COLO829 (cell line): ENCODE measurements around the gene SPEF1.

Experiments used
- DNase-seq: peaks from one replicate; pipeline ENCODE4 v3.0.0; 2012; ENCODE audit warnings: low spot score

SPEF1 gene

DNA sequence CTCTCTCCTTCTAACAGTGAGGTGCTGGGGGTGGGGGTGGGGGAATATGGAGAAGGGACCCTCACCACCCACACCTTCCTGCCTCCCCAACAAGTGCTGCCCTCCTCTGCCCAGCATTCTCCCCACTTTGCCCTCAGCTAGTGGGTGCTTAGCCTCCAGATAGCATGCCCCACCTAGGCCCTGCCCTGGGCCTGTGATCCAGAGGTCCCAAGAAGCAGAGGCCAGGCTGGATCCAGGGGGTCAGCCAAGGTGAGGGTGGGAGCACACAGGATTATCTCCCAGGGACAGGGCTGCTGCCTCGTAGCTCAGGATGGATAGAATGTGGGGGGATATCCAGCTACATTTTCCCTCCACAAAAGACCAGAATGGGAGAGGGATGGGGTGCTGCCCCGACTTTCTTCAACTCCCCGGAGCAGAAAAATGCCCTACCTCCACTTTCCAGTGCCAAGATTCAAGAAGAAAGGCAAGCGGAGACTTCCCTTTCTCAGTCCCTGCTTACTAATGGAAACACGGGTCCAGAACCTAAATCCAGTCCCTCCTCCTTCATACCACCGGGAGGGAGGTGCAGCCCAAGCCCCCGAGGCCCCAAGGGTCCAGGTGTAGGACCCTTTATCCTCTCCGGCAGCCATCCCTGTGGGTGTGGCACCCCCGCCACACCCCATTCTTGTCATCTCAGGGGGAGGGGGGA lies 14.7 kb downstream of the SPEF1 start:
- DNase-seq = no peak

DNA sequence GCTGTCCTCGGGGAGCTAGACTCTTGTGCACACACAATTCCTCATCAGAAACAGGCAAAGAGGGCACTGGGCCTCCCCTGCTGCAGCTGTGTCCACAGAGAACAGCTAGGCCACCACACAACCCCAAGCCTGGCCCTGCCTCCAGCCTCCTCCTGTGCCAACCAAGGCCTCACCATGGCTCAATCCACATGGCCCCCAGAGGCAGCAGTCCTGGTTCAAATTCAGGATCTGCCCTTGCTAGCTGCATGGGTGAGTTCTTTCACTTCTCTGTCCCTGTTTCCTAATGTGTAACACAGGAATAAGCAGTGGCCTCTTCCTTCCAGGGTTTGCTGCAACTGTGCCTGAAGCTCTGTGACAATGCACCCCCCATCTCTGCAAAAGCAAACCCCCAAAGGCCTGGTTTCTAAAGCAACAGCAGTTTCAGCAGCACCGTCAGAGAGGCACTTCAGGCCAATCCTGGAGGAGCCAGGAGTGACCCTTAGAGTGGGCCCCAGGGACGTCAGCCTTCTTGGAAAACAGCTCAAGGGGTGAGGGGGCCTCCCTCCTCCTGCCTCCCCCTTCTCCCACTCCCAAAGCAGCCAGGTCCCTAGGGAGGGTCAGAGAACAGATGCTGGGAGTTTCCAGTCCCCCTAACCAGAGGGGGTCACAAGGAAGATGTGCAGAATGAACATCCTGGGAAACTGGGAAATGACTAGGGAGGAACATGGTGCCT lies 15.9 kb downstream of the SPEF1 start:
- no peak for DNase-seq

DNA sequence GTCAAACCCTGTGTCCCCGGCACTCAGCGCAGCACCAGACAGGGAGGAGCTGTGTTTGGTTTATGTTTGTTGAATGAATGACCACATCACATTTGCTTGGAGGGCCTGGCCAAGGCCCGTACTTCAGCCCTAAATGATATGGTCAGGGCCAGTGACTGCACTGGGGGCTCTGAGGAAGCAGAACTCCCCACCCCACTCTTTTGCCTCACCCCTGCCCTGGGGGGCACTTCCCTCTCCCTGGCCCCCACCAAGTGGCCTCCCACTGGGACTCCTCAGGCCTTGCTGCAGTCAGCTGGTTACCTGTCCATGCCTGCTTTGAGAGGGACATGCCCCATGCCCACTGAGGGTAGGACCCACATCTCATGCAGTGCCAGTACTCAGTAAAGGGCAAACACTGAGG lies 16.6 kb downstream of the SPEF1 start:
- DNase-seq = no peak

DNA sequence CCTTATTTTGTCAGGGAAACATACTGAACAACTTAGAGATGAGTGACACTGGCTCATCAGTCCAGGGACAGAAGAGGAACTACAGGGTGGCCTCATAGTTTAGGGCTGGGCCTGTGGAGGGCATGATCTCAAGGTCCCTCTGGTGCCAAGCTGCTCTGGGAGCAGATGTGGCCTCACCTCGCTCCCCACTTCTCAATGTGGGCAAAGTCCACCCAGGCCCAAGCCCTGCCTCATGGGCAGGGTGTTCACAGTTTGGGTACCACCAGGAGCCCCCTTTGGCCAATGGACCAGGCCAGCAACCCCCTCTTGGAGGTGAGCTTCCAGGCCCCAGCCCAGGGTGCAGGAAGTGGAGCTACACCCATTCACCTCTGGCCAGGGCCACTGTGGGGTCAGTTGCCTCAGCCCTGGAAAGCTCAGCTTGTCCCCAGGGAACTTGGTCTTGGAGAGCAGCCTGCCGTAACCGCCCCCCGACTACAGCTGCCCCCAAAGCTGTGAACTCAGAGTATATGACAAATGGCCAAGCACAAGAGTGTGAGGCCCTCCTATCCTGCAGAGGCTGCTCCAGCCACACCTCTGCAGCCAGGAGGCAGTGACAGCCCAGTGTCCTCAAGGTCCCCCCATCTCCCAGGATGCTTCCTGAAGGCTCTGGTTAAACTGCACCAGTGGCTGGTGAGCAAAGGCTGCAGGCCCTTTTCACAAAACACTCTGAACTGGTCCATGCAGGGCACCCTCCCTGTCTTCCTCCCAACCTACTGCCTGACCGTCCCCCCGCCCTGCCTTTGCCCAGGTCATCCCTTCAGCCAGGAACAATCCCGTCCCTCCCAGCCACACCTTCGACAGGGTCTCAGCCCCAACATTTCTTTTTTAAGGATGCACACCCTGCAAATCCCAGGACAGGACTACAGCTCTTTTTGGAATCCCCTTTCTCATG lies 17.3 kb downstream of the SPEF1 start:
- DNase-seq = no peak

DNA sequence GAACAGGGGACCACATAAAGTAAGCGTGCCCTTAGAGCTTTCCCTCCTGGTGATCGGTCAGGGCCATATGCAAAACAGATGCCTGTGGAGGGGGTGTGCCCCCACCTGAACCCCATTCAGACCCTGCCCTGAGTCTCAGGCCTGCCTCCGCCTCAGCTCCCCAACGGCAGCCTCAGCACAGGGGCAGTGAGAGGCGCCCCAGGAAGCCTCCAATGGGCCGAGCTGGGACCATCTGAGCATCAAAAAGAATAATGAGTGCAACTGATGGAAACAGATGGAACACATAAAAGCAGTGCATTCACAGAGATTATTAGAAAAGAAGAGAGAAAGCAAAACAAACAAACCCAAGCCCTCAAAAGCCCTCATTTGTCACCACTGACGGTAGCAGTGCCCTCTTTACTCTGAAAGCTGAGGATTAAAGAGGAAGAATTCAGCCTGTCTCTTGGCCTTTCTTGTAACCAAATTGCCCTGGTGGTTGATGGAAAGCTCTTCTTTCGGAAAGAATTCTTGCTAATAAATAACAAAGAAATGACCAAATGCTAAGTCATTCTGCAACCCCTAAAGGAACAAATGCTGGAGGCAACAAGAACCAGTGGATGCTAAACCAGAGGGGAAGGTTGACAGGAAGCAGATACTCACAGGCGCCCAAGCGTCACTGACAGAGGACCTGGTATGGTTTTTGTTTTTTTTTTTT lies 20.4 kb downstream of the SPEF1 start:
- no peak for DNase-seq

DNA sequence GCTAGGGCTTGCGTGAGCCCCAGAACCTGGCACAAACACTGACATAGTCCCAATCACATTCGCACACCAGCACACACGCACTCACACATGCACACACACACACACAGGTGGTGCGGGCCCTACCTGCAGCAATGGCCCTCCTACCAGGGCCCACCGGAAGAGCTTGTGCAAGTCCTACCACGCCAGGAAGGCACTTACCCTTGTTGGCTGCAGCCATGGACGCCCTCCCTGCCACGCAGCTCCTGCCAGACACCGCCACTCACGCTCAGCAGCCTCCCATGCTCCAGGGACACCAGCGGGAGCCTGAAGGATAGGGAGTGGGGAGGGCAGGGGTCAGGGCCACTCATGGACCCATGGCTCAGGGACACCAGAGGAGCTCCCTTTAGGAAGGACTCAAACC lies 21.4 kb downstream of the SPEF1 start:
- DNase-seq = no peak

DNA sequence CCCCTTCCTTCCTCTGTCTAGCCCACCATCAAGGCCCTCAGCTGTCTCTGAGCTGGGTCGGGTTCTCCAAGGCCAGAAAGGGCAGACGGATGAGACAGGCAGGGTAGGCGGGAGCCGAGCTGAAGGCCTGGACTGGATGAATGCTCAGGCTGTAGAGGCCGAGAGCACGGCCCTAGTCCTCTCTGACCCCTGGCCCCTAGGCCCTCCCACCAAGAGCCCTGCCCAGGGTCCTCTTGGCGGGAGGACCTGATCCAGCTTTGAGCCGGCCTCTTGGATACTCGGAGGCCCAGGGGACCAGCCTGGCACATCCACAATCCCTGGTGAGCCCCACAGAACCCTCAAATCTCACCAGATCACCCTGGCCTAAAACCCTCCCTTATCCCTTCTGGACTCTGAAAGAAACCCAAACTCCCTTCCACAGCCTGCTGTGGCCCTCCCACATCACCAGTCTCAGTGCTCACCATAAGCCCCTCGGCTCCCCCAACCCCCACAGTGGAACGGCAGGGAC lies 21.9 kb downstream of the SPEF1 start:
- DNase-seq = no peak

DNA sequence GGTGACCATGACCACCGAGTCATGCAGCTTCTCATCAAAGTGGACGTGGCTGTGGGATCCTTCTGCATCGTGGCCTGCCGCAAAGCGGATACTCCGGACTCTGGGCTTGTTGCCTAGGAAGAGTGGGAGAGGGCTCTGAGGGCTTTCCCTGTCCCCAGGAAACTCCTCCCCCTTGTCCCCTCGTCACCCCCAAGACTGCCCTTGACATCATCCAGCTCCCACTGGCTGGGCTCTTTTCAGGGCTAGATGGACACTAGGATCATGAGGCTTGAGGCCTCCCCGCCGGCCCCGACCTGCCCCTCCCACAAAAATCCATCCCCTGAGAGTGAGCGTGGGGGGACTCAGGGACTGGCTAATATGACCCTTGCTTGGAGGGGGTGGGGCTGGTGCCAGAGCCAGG lies 22.7 kb downstream of the SPEF1 start:
- no peak for DNase-seq

DNA sequence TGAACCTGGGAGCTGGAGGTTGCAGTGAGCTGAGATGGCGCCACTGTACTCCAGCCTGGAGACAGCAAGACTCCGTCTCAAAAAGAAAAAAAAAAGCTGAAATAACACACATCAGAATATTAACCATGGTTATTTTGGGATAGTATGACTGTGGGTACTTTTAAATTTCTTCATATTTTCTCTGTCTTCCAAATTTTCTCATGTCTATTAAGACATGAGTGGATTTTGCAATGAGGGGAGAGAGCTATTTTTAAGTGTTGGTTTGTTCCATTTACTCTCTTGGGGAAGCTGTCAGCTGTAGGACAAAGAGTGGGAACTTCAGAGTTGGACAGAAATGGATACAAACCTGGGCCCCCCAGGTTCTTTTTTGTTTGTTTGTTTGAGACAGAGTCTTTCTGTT lies 24.0 kb downstream of the SPEF1 start:
- no peak for DNase-seq

DNA sequence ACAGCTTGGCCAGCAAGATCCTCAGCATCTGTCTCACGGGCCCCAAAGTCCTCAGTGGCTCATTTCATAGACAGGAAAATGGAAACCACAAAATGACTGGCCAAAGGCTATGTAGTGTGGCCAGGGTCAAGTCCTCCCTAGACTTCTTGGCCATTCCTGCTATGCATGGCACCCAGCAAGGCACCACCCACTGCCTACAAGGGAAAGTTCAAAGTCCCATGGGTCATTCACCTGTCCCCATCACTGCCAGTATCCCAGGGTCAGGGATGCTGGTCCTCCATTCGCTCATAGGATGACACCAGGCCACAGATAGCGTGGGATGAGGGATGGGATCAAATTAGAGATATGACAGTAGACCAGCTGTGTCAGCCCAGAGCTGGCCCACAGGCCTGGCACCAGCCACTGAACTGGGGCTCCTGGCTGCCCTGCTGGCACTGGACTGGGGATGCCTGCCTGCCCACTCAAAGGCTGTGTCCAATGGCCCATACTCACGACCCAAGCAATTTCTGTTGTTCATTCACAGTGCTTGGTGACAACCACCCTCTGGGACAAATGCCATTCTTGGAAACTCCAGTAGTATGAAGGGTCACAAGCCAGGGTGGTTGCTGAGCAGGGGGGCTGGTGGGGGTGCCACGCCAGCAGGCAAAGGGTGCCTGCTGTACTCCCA lies 25.3 kb downstream of the SPEF1 start:
- DNase-seq = no peak

DNA sequence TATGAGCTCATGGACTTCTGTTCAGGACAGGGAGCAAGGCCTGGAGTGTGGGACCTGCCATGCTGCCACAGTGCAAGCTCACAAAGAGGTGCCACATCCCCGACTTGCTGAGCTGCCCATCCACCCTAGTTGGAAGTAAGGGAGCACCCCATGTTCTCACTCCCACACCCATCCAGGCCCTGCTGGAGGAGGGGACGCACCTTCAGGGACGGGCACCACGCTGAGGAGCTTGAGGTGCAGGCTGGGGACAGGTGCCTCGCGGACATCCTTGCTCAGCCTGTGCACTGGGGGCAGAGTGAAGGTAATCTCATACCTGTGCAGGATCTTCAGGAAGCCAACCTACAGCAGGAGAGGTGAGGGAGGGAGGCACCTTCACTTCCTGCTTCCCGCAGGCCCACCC lies 26.0 kb downstream of the SPEF1 start:
- no peak for DNase-seq

DNA sequence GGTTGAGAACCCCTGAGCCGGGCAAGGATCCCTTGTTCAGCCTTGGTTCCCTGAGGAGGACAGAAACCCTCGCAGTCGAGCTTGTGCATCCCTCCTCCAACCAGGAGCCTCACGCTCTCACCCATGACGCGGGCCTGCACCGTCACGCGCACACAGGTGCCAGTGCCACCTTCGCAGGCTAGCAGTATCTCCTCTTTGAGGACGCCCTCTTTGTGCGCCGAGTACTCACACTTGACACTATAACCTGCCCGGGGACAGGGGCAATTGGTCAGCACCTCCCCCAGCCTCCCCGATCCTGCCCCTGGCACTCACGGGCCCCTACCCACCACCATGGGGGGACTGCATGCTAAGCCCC lies 27.0 kb downstream of the SPEF1 start:
- DNase-seq = no peak

DNA sequence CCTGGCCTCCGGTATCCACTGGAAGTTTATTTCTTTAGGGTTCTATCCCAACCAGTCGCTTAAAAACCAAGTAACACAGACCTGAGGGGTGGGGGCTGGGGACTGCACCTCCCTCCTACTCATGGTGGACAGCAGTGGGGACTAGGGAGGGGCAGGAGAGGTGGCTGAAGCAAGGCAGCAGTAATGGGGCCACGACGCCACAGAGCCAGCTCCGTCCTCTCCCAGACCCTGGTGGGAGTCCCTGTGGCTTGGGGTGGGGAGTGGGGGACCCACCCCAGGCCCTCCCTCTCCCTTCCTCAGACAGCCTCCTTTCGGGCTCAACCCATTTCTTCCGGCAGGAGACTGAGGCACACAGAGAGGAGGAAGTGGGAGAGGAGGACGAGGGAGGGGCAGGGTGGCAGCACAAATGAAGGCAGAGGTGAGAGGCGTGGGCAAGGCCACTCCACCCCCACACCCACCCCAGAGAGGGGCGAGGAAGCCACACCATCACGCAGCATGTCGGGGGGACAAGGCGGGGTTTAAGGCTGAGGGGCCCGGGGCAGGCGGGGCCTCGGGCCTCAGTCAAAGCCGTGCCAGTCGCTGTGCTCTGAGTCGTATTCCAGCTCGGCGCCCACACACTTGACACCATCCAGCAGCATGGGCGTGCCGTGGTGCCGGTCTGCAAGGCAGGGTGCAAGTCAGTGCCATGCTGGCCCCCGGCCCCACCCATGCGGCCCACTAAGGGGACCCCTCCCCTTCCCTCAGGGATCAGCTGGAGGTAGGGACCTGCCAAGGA lies 27.6 kb downstream of the SPEF1 start:
- DNase-seq = no peak

DNA sequence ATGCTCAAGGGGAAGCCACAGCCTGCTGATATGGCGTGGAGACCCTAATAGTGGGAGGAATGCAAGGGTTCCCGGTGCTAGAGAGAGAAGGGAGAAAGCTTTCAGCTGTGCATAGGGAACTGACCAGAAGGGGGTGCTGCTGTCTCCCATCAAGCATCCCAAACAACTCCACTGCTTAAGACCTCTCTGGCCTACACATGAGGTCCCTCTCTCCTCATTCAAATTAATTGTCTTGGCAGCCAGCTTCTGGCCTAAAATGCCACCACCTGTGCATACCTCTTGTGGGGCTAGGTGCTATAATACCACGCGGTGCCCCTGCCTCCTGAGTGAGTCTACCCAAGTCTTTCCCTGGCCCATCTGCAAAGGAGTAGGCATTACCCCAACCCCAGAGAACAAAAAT lies 28.1 kb downstream of the SPEF1 start:
- peak; percentile 88 for DNase-seq

DNA sequence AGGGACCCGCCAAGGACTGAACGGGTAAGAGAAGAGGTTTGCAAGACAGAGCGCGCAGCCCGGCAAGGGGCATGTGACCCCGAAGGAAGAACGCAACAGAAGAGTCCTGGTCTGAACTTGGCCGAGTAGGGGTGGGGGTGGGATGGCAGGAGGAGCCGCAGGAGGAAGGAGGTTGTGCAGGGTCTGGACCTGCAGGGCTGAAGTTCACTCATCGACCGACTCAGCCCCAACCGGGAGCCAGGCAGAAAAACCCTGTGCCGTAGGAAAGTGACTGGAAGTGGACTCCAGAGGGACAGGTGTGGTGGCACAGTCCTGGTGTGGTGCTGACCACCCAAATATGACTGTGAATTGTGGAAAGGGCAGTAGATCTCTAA lies 28.9 kb downstream of the SPEF1 start:
- DNase-seq = no peak

DNA sequence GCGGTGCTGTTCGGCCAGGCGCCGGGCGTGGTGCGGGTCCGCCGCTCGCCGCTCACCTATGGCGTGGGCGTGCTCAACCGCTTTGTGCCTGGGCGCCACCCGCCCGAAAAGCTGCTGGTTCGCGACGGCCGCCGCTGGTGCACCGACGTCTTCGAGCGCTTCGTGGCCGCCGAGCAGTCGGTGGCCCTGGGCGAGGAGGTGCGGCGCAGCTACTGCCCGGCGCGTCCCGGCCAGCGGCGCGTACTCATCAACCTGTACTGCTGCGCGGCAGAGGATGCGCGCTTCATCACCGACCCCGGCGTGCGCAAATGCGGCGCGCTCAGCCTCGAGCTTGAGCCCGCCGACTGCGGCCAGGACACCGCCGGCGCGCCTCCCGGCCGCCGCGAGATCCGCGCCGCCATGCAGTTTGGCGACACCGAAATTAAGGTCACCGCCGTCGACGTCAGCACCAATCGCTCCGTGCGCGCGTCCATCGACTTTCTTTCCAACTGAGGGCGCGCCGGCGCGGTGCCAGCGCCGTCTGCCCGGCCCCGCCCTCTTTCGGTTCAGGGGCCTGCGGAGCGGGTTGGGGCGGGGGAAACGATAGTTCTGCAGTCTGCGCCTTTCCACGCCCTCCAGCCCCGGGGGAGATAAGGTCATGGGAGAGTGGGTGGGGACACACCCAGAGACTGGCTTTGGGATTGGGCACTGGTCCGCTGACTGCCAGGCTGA lies 29.4 kb downstream of the SPEF1 start:
- no peak for DNase-seq

DNA sequence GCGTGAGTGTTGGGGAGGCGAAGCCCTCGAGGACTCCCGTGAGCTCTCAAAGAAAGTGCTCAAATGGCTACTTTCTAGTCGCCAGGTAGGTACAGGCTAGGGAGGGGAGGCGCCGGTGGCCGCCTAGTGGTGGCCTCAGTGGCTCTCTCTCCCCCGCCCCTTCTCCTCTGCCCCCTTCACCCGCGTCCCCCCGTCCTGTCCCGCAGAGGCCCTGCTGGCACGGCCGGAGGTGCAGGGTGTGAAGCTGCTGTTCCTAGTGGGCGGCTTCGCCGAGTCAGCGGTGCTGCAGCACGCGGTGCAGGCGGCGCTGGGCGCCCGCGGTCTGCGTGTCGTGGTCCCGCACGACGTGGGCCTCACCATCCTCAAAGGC lies 30.0 kb downstream of the SPEF1 start:
- no peak for DNase-seq

DNA sequence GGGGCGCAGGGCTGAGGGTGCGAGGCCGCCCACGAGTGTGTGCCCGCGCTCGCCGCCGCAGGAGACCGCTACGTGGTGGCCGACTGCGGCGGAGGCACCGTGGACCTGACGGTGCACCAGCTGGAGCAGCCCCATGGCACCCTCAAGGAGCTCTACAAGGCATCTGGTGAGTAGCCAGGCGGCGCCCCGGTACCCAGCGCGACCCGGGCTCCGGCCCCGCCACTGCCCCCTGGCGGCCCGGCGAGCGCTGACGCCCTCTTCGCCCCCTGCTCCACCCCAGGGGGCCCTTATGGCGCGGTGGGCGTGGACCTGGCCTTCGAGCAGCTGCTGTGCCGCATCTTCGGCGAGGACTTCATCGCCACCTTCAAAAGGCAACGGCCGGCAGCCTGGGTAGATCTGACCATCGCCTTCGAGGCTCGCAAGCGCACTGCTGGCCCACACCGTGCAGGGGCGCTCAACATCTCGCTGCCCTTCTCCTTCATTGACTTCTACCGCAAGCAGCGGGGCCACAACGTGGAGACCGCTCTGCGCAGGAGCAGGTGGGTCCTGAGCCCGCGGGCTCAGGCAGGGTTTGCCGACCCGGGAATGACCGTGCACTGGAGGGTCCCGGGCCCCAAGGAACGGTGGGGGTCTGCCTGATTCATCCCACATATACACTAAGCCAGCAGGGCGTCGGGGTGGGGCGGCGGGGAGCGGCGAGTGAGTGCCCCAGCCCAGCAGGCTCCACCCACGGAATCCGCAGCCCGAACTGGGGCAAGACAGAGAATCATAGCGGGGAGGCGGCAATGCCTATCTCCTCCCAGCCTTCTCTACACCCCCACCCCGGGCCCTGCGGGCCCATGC lies 31.3 kb downstream of the SPEF1 start:
- DNase-seq = peak; percentile 76

DNA sequence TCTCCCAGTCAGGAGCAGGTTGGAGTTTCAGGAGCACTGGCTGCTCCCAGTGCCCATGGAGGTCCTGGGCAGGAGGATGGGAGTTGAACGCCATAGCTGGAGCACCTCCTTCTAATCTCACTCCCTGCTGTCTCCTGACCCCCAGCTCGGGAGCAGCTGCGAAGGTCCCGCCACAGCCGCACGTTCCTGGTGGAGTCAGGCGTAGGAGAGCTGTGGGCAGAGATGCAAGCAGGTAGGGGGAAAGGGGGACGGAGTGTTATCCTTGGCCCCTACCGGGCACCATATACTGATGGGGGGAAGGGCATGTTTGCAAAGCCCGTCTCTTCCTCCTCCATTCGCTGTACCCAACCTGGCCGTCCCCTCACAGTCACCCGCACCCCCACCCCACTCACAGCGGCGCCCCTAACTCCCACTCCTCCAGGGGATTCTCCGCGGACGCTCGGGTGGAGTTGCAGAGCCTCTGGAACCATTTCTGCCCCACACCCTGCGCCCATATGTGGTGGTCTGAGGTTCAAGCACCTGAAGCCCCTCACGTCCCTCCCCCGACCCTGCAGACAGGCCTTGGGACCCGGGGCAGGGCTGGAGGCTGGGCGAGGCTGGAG lies 32.1 kb downstream of the SPEF1 start:
- DNase-seq = no peak
